Measurements from ENCODE around the gene TLE6. TPM values are rescaled to one million over a fixed set of nuclear protein-coding genes. Genes with fewer than 3 reads are reported as not detected.
A peak's percentile ranks its signal among the peaks of the same experiment; 100 is the strongest.

Gene TLE6
- total RNA-seq, 6 donors from 2014 or later: 4.1 to 49.2 (median 5.4) TPM

DNA sequence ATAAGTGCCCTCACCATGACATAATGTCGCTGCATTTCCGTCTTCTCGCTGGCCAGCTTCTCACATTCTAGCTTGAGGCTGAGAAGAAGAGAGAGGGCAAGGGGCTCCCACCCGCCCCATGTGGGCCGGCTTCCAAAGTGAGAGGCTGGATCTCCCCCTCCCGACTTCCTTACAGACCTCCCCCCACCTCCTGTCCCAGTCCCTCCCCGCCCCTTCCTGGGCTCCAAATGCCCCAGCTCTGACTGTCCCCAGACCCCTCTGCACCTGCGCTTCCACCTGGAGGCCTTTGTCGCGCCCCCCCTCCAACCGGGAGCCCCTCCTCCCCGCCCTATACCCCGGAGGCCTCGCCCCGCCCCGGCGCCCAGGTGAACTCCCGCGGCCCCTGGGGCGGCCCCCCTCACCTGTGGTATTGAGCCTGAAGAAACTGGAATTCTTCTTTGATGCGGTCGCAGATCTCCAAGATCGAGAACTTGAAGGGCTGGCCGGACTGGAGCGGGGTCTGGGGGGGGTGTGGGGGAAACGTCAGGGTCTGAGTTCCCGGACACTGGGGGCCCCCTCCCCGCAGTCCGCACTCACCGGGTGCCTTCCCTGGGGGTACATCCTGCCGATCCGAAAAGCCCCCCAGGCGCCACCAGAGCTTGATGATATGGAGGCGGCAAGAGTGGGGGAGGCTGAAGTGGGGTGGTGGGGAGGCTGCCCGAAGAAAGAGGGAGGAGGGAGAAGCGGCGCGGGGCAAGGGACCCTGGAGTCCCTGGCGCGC is 51.1 kb downstream of the TLE6 start:
- Histone ChIP-seq H3K27me3 (no peaks in the 10 kb centered on the region), H3K4me1 (peaks cover 13 to 22% (median 19%) of the 10 kb centered on the region in 4 donors), H3K27ac (peak overlapping the region; percentile 64 to 87 (median 76)), H3K36me3 (peaks cover 0 to 4% (median 0%) of the 10 kb centered on the region in 4 donors), H3K4me3 (peak overlapping the region; percentile 69 to 75 (median 72)), H3K9me3 (no peaks in the 10 kb centered on the region)
- TF ChIP-seq, protein P1, sequence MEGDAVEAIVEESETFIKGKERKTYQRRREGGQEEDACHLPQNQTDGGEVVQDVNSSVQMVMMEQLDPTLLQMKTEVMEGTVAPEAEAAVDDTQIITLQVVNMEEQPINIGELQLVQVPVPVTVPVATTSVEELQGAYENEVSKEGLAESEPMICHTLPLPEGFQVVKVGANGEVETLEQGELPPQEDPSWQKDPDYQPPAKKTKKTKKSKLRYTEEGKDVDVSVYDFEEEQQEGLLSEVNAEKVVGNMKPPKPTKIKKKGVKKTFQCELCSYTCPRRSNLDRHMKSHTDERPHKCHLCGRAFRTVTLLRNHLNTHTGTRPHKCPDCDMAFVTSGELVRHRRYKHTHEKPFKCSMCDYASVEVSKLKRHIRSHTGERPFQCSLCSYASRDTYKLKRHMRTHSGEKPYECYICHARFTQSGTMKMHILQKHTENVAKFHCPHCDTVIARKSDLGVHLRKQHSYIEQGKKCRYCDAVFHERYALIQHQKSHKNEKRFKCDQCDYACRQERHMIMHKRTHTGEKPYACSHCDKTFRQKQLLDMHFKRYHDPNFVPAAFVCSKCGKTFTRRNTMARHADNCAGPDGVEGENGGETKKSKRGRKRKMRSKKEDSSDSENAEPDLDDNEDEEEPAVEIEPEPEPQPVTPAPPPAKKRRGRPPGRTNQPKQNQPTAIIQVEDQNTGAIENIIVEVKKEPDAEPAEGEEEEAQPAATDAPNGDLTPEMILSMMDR (IDR thresholded peaks at IDR 0.05): no peak
- TF ChIP-seq POLR2AphosphoS5 (IDR thresholded peaks at IDR 0.05) (no peak), EP300 (IDR thresholded peaks at IDR 0.05) (no peak)
- peak; percentile 11 to 25 for ATAC-seq (ENCODE audit: low FRiP score in 2 of 2)
- DNase-seq: peak in 1 of 2 donors; percentile 86
- 2 to 8% methylated on average over 8 to 16 of the region's 40 CpGs for WGBS, 2 donors

DNA sequence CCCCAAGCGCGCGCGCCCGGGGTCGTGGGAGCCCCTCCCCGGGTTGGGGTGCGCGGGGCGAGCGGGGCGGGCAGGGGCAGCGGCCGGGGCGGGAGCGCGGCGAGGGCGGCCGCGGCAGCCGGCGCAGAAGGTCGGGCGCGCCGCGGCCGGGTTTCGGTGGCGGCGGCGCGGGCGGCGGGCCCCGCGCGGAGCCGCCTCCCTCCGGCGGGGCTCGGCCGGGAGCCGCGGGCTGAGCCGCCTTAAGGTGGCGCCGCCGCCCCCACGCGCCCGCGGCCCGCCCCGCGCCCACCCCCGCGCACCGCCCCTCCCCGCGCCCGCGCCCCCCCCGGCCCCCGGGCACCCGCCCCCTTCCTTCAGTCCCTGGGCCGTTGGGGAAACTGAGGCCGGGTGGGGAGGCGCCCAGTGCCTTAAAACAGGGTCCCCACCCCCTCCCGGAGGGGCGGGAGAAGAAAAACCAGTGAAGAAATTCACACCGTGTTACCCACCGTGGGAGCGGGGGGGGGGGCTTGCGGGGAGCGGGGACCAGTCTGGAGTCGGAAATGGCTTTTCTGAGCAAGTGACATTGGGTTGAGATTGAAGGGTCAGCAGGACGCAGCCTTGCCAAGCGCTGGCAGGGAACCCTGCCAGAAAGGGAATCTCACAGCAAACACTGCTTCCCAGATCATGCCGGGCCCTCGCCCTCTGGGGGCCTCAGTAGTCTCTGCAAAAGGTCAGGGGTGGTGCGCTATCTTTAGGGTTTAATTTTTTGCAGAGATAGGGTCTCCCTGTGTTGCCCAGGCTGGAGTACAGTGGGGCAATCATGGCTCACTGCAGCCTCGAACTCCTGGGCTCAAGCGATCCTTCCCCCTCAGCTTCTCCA is 51.9 kb downstream of the TLE6 start, which contains the start of gene TLE2:
Gene TLE2 (minus strand): TSS at position 216 of the 859 bp plus-strand sequence. CDS start 376 bp downstream, outside the sequence.
- Histone ChIP-seq H3K36me3 (peaks cover 0 to 4% (median 0%) of the 10 kb centered on the region in 4 donors), H3K27me3 (no peaks in the 10 kb centered on the region), H3K9me3 (no peaks in the 10 kb centered on the region), H3K27ac (peak within 1 kb of the TSS; percentile 64 to 87 (median 76)), H3K4me3 (peak within 1 kb of the TSS; percentile 69 to 75 (median 72)), H3K4me1 (peaks cover 14 to 27% (median 21%) of the 10 kb centered on the region in 4 donors)
- WGBS, 2 donors: 13% methylated on average over 16 of the region's 85 CpGs; no CpG with 5 or more reads in 1 of the 2 donors
- ATAC-seq (ENCODE audit: low FRiP score in 2 of 2) (peak in 1 of 2 donors; percentile 53), DNase-seq (peak in 1 of 2 donors; percentile 82)
- TF ChIP-seq POLR2A (IDR thresholded peaks at IDR 0.05): no peak
- TF ChIP-seq, protein P1 (IDR thresholded peaks at IDR 0.05): no peak
- no peak for TF ChIP-seq EP300 (IDR thresholded peaks at IDR 0.05)
- no peak for TF ChIP-seq POLR2AphosphoS5 (IDR thresholded peaks at IDR 0.05)

DNA sequence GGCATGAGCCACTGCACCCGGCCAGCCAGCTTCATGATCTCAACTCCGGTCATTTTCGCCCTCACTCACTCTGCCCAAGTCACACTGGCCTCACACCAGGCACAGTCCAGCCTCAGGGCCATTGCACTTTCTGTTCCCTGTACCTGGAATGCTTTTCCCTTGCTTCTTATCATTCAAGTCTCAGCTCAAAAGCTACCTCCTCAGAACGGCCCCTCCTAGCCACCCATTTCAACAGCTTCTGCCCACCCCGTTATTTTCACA is 54.2 kb downstream of the TLE6 start:
- ATAC-seq (ENCODE audit: low FRiP score in 2 of 2): no peak
- Histone ChIP-seq H3K27ac (no peak overlapping the region), H3K4me1 (peaks cover 21 to 33% (median 30%) of the 10 kb centered on the region in 4 donors), H3K27me3 (no peaks in the 10 kb centered on the region), H3K36me3 (peaks cover 0 to 4% (median 0%) of the 10 kb centered on the region in 4 donors), H3K9me3 (no peaks in the 10 kb centered on the region), H3K4me3 (no peak overlapping the region)
- TF ChIP-seq, protein P1 (IDR thresholded peaks at IDR 0.05): no peak
- no peak for TF ChIP-seq POLR2A (IDR thresholded peaks at IDR 0.05)
- no peak for TF ChIP-seq POLR2AphosphoS5 (IDR thresholded peaks at IDR 0.05)
- TF ChIP-seq EP300 (IDR thresholded peaks at IDR 0.05): no peak
- no peak for DNase-seq
- WGBS, 2 donors: 80 to 87% methylated on average over 5 of the region's 5 CpGs

DNA sequence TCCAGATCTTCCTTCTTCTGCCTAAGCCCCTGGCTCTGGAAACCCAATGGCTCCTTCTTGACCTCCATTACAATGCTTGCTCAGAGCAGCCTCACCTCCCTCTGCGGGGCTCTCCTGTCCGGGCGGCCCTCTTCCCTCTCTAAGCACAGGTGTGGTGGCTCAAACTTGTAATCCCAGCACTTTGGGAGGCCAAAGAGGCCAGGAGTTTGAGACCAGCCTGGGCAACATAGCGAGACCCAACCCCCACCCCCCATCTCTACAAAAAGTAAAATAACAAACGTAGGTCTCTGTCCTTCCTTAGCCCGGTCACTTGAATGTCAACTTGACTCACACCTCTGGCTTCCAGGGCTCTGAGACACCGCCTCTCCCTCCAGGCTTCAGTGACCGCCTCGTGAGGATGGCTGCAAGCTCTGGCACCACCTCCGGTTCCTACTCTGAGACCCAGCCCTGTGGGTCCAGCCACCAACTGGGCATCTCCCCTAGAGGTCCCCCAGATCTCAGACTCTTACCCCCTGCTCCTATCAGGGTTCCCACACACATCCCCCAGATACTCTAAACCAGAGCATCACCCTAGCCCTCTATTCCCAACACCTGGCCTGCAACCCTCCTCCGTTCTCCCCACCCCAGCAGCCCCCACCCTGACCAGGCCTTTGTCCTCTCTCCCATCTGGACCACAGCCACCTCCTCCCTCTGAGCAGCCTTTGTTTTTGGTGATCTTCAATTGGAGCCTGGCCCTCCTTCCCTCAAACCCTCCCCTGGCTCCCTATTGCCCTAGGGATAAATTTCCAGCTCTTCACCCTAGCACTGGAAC is 56.4 kb downstream of the TLE6 start:
- Histone ChIP-seq H3K36me3 (no peaks in the 10 kb centered on the region), H3K9me3 (no peaks in the 10 kb centered on the region), H3K4me1 (peaks cover 17 to 30% (median 25%) of the 10 kb centered on the region in 4 donors), H3K4me3 (no peak overlapping the region), H3K27ac (peak overlapping the region in 3 of 4 donors; percentile 91 to 94 (median 93)), H3K27me3 (no peaks in the 10 kb centered on the region)
- DNase-seq (no peak), ATAC-seq (ENCODE audit: low FRiP score in 2 of 2) (no peak)
- TF ChIP-seq EP300 (IDR thresholded peaks at IDR 0.05) (no peak), POLR2AphosphoS5 (IDR thresholded peaks at IDR 0.05) (no peak), POLR2A (IDR thresholded peaks at IDR 0.05) (no peak)
- TF ChIP-seq, protein P1 (IDR thresholded peaks at IDR 0.05): no peak
- 82 to 91% methylated on average over 11 of the region's 11 CpGs for WGBS, 2 donors

Data from upper lobe of left lung (tissue), 6 donors.